Measurements from ENCODE around the gene TMIE. TPM values are rescaled to one million over a fixed set of nuclear protein-coding genes. Genes with fewer than 3 reads are reported as not detected.
"Not testable (repeated sequence)": the region's sequence is repeated elsewhere in the genome, so short reads cannot be mapped to it uniquely, and the experiment has no call there.

TMIE gene
- total and polyA plus RNA-seq, 5 experiments from 2014 or later, result 0.29 to 2.2 (median 1.4) TPM

GRCh38 chr3:46699676-46700523 is 1.3 kb upstream of the TMIE start:
- Mint-ChIP-seq H3K27ac (peak overlapping the region in 6 of 10 donors; percentile 11 to 74 (median 31)), H3K4me3 (peak overlapping the region in 6 of 10 donors; percentile 11 to 40 (median 25))

GRCh38 chr3:46700772-46701171 is 420 bp upstream of the TMIE start:
- H3K27ac Mint-ChIP-seq, result no peak overlapping the region
- H3K27me3 Mint-ChIP-seq, result peaks cover 0 to 12% (median 7%) of the 10 kb centered on the region in 5 donors
- H3K9me3 Mint-ChIP-seq, result no peaks in the 10 kb centered on the region
- H3K36me3 Mint-ChIP-seq, result no peaks in the 10 kb centered on the region
- no peak for DNase-seq
- ATAC-seq, result no peak
- peak overlapping the region in 4 of 10 donors; percentile 10 to 41 (median 21) for H3K4me3 Mint-ChIP-seq
- POLR2A ChIA-PET, result interaction anchor here (0.5 kb wide), 2 partner anchors 464 to 1492 kb away, joined by 3 read pairs; no protein-coding TSS in a partner anchor
- peaks cover 5 to 35% (median 14%) of the 10 kb centered on the region in 4 donors for H3K4me1 Mint-ChIP-seq

More at GRCh38 chr3:46699676-46700523, 1.3 kb upstream of the TMIE start:
- no peaks in the 10 kb centered on the region for H3K36me3 Mint-ChIP-seq
- no peak for ATAC-seq
- H3K27me3 Mint-ChIP-seq, result peaks cover 0 to 12% (median 7%) of the 10 kb centered on the region in 5 donors
- POLR2A ChIA-PET, result no interaction called here
- DNase-seq, result no peak
- H3K9me3 Mint-ChIP-seq, result no peaks in the 10 kb centered on the region
- H3K4me1 Mint-ChIP-seq, result peaks cover 14 to 44% (median 22%) of the 10 kb centered on the region in 4 donors

GRCh38 chr3:46702246-46703012 is 1.2 kb downstream of the TMIE start:
- Mint-ChIP-seq H3K9me3 (no peaks in the 10 kb centered on the region), H3K4me1 (peaks cover 0 to 21% (median 6%) of the 10 kb centered on the region in 4 donors), H3K27ac (peak overlapping the region in 3 of 10 donors; percentile 48 to 72 (median 55)), H3K27me3 (peaks cover 0 to 12% (median 7%) of the 10 kb centered on the region in 5 donors), H3K36me3 (no peaks in the 10 kb centered on the region), H3K4me3 (peak overlapping the region in 3 of 10 donors; percentile 1 to 56 (median 39))
- POLR2A ChIA-PET, result interaction anchor here (0.5 kb wide), 1 partner anchor 193 kb away, joined by 8 read pairs; no protein-coding TSS in a partner anchor
- peak in 1 of 10 donors; percentile 50 for DNase-seq
- no peak for ATAC-seq

- ATAC-seq (no peak), DNase-seq (peak in 1 of 10 donors; percentile 43)
- Mint-ChIP-seq H3K27me3 (peaks cover 0 to 12% (median 7%) of the 10 kb centered on the region in 5 donors), H3K4me3 (no peak overlapping the region), H3K4me1 (peaks cover 0 to 17% (median 4%) of the 10 kb centered on the region in 4 donors), H3K9me3 (no peaks in the 10 kb centered on the region), H3K27ac (peak overlapping the region in 2 of 10 donors; percentile 41 to 55), H3K36me3 (no peaks in the 10 kb centered on the region)
- POLR2A ChIA-PET, result no interaction called here
Observed at GRCh38 chr3:46703013-46703520, 1.9 kb downstream of the TMIE start.

- H3K36me3 Mint-ChIP-seq, H3K9me3 Mint-ChIP-seq, H3K4me3 Mint-ChIP-seq, H3K27ac Mint-ChIP-seq, POLR2A ChIA-PET, ATAC-seq: not testable (repeated sequence)
- H3K27me3 Mint-ChIP-seq, result peaks cover 0 to 12% (median 7%) of the 10 kb centered on the region in 5 donors
- H3K4me1 Mint-ChIP-seq, result peaks cover 0 to 13% (median 4%) of the 10 kb centered on the region in 4 donors
- peak in 1 of 10 donors; percentile 40 for DNase-seq
Observed at GRCh38 chr3:46704346-46704745, 3.2 kb downstream of the TMIE start.

GRCh38 chr3:46705022-46705530 is 3.9 kb downstream of the TMIE start:
- ATAC-seq (peak; percentile 85 to 90), DNase-seq (peak; percentile 43 to 81 (median 62))
- H3K36me3 Mint-ChIP-seq, result peaks cover 0 to 4% (median 0%) of the 10 kb centered on the region in 3 donors
- peaks cover 0 to 12% (median 7%) of the 10 kb centered on the region in 5 donors for H3K27me3 Mint-ChIP-seq
- H3K27ac Mint-ChIP-seq, result no peak overlapping the region
- H3K9me3 Mint-ChIP-seq, result no peaks in the 10 kb centered on the region
- POLR2A ChIA-PET, result no interaction called here
- H3K4me1 Mint-ChIP-seq, result peaks cover 0 to 10% (median 4%) of the 10 kb centered on the region in 4 donors
- H3K4me3 Mint-ChIP-seq, result no peak overlapping the region

GRCh38 chr3:46705751-46706552 is 4.8 kb downstream of the TMIE start:
- peaks cover 0 to 4% (median 0%) of the 10 kb centered on the region in 3 donors for H3K36me3 Mint-ChIP-seq
- H3K4me3 Mint-ChIP-seq, result no peak overlapping the region
- POLR2A ChIA-PET, result no interaction called here
- ATAC-seq (no peak), DNase-seq (peak in 1 of 10 donors; percentile 54)
- H3K27me3 Mint-ChIP-seq, result peaks cover 0 to 12% (median 7%) of the 10 kb centered on the region in 5 donors
- H3K9me3 Mint-ChIP-seq, result no peaks in the 10 kb centered on the region
- H3K27ac Mint-ChIP-seq, result no peak overlapping the region
- peaks cover 0 to 10% (median 4%) of the 10 kb centered on the region in 4 donors for H3K4me1 Mint-ChIP-seq

GRCh38 chr3:46706771-46707582 is 5.8 kb downstream of the TMIE start:
- ATAC-seq (no peak), DNase-seq (peak in 1 of 10 donors; percentile 37)
- H3K4me1 Mint-ChIP-seq, result peaks cover 0 to 5% (median under 1%) of the 10 kb centered on the region in 4 donors
- H3K36me3 Mint-ChIP-seq, result peaks cover 0 to 4% (median 0%) of the 10 kb centered on the region in 3 donors
- POLR2A ChIA-PET, result interaction anchor here (0.6 kb wide), 1 partner anchor 853 kb away, joined by 4 read pairs; no protein-coding TSS in a partner anchor
- peaks cover 0 to 6% (median 3%) of the 10 kb centered on the region in 5 donors for H3K27me3 Mint-ChIP-seq
- no peak overlapping the region for H3K4me3 Mint-ChIP-seq
- H3K27ac Mint-ChIP-seq, result no peak overlapping the region
- no peaks in the 10 kb centered on the region for H3K9me3 Mint-ChIP-seq

- Mint-ChIP-seq H3K27me3 (no peaks in the 10 kb centered on the region), H3K4me3 (no peak overlapping the region), H3K36me3 (peaks cover 0 to 4% (median 0%) of the 10 kb centered on the region in 3 donors), H3K27ac (no peak overlapping the region), H3K9me3 (no peaks in the 10 kb centered on the region), H3K4me1 (no peaks in the 10 kb centered on the region)
- ATAC-seq (no peak), DNase-seq (no peak)
- POLR2A ChIA-PET, result interaction anchor here (0.6 kb wide), 1 partner anchor 852 kb away, joined by 4 read pairs; no protein-coding TSS in a partner anchor
Observed at GRCh38 chr3:46707601-46708011, 6.4 kb downstream of the TMIE start.

- H3K4me1 Mint-ChIP-seq, result peaks cover 0 to 4% (median 0%) of the 10 kb centered on the region in 4 donors
- DNase-seq (no peak), ATAC-seq (no peak)
- H3K36me3 Mint-ChIP-seq, result peaks cover 0 to 4% (median 0%) of the 10 kb centered on the region in 3 donors
- H3K9me3 Mint-ChIP-seq, result no peaks in the 10 kb centered on the region
- H3K4me3 Mint-ChIP-seq, result no peak overlapping the region
- H3K27me3 Mint-ChIP-seq, result no peaks in the 10 kb centered on the region
- POLR2A ChIA-PET, result no interaction called here
- H3K27ac Mint-ChIP-seq, result no peak overlapping the region
Observed at GRCh38 chr3:46708401-46709156, 7.4 kb downstream of the TMIE start.
